Raji (cell line): Measurements from ENCODE around the gene ABCA2.

Experiments used
- POLR2A ChIP-seq: IDR thresholded peaks from 2 replicates; pipeline ENCODE4 v1.6.1; 2011; ENCODE audit warnings: low read depth, low read length, control low read depth; ENCODE audit not compliant: insufficient read depth

Gene ABCA2

GRCh38 chr9:137052998-137053943, 25.2 kb upstream of the ABCA2 start:
- no peak for TF ChIP-seq POLR2A

- TF ChIP-seq POLR2A, result no peak
Measured at GRCh38 chr9:137052293-137052692, 24.3 kb upstream of the ABCA2 start.

GRCh38 chr9:137051145-137051724, 23.2 kb upstream of the ABCA2 start:
- TF ChIP-seq POLR2A, result no peak

GRCh38 chr9:137050570-137050969, 22.5 kb upstream of the ABCA2 start:
- no peak for TF ChIP-seq POLR2A

- no peak for TF ChIP-seq POLR2A
Measured at GRCh38 chr9:137049544-137050449, 21.8 kb upstream of the ABCA2 start.

- TF ChIP-seq POLR2A, result no peak
Measured at GRCh38 chr9:137048655-137049543, 20.9 kb upstream of the ABCA2 start.

- TF ChIP-seq POLR2A, result no peak
Measured at GRCh38 chr9:137046088-137046787, 18.2 kb upstream of the ABCA2 start, which contains the start of gene NPDC1. NPDC1 (minus strand) TSS chr9:137046177; CDS start chr9:137045989, 188 bp downstream.

- TF ChIP-seq POLR2A, result no peak
Measured at GRCh38 chr9:137045294-137046087, 17.5 kb upstream of the ABCA2 start.

- TF ChIP-seq POLR2A, result no peak
Measured at GRCh38 chr9:137044502-137045177, 16.6 kb upstream of the ABCA2 start.

GRCh38 chr9:137044037-137044436, 16.0 kb upstream of the ABCA2 start:
- no peak for TF ChIP-seq POLR2A

GRCh38 chr9:137042751-137043727, 15.0 kb upstream of the ABCA2 start:
- TF ChIP-seq POLR2A, result no peak

GRCh38 chr9:137041124-137041523, 13.1 kb upstream of the ABCA2 start:
- no peak for TF ChIP-seq POLR2A
